Measurements from ENCODE around the gene COA6. TPM values are rescaled to one million over a fixed set of nuclear protein-coding genes. Genes with fewer than 3 reads are reported as not detected.

COA6 gene
- total and polyA plus RNA-seq, 2 of the 8 experiments (the other 6 are each of a cell fraction or from before 2014, with no cell fraction given) = 22.9 to 44.9 TPM

DNA sequence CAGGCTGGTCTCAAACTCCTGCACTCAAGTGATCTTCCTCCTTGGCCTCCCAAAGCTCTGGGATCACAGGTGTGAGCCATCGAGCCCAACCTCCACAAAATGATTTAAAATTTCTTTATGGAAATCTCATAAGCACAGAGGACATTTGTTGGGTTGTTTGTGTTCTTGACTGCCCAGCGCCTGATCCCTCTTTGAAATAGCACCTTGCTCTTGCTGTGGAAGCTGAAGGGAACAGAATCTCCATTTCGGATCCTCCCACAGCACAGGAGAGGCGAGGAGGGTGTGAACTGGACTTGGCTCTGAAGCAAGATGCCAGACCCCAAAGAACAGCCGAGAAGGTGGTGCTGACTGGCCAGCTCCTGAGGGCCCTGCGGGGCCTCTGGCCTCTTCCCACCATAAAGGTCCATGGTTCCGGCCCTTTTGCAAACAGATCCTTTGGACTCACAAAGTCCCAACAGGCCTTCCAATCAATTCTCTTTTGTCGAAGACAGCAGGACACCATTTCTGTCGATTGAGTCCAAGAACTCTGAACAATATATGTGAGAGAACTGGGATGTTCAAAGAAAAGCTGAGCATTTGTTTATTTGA lies 45.6 kb upstream of the COA6 start:
- Histone ChIP-seq H3K23me2 (ENCODE audit: low read depth, low read length) (no peaks in the 10 kb centered on the region), H3K9me3 (ENCODE audit: insufficient read depth in 2 of 2, low read depth in 1 of 2, low read length in 1 of 2) (no peaks in the 10 kb centered on the region), H4K5ac (ENCODE audit: insufficient read length, low read depth, low read length) (no peak overlapping the region), H2BK15ac (ENCODE audit: low read length) (no peak overlapping the region), H3K36me3 (ENCODE audit: control insufficient read depth in 2 of 4, insufficient read depth in 4 of 4, low read length in 3 of 4) (no peaks in the 10 kb centered on the region), H2BK20ac (ENCODE audit: low read length) (no peak overlapping the region), H3K23ac (ENCODE audit: insufficient read length) (no peak overlapping the region), H3K4me1 (replicated peaks in 1 of 4; ENCODE audit: control insufficient read depth in 3 of 4, insufficient read depth in 4 of 4, low read length in 3 of 4) (peaks cover 0 to 3% (median under 1%) of the 10 kb centered on the region in 4 experiments; a peak in 1 of 7 replicates), H3K79me1 (ENCODE audit: low read depth, low read length) (no peaks in the 10 kb centered on the region), H2BK5ac (ENCODE audit: low read depth, low read length) (no peak overlapping the region), H3K4me2 (ENCODE audit: insufficient read depth in 1 of 2, low read depth in 2 of 2, low read length in 2 of 2) (no peak overlapping the region), H3K79me2 (ENCODE audit: control insufficient read depth in 1 of 2, insufficient read depth in 2 of 2, low read length in 2 of 2) (no peaks in the 10 kb centered on the region), H3K4ac (replicated peaks; ENCODE audit: insufficient read length, low read depth, low read length) (no peak overlapping the region), H3K56ac (replicated peaks; ENCODE audit: insufficient read length, low read depth, low read length) (no peak overlapping the region), H3K4me3 (ENCODE audit: extremely low read depth in 1 of 4, insufficient read depth in 2 of 4, low read depth in 3 of 4, low read length in 4 of 4) (no peak overlapping the region), H3K9ac (replicated peaks in 1 of 4; ENCODE audit: extremely low read depth in 1 of 4, low read depth in 3 of 4, low read length in 3 of 4) (no peak overlapping the region), H2AK5ac (ENCODE audit: low read depth, low read length) (no peak overlapping the region), H3K27me3 (replicated peaks in 1 of 4; ENCODE audit: control insufficient read depth in 3 of 4, extremely low read depth in 1 of 4, insufficient read depth in 3 of 4, low read length in 3 of 4) (no peaks in the 10 kb centered on the region), H4K20me1 (replicated peaks in 1 of 2; ENCODE audit: control insufficient read depth in 1 of 2, insufficient read depth in 2 of 2, low read length in 2 of 2) (no peaks in the 10 kb centered on the region), H3K27ac (ENCODE audit: low read depth, low read length) (no peak overlapping the region), H2BK12ac (ENCODE audit: low read depth, low read length) (no peak overlapping the region), H2AFZ (ENCODE audit: low read length) (no peak overlapping the region), H4K8ac (ENCODE audit: extremely low read depth, insufficient read depth, low read length) (no peak overlapping the region), H3K18ac (ENCODE audit: extremely low read depth, low read length) (no peak overlapping the region), H3K14ac (ENCODE audit: insufficient read length) (no peak overlapping the region), H2BK120ac (replicated peaks; ENCODE audit: low read depth, low read length) (no peak overlapping the region), H4K91ac (replicated peaks; ENCODE audit: insufficient read length, low read length) (no peak overlapping the region)
- CTCF ChIA-PET (ENCODE audit: partially characterized antibody) = interaction anchor here (1.0 to 9.1 kb wide), 21 partner anchors 9 to 216 kb away, joined by 3 to 146 read pairs (median 4); partner anchors contain the start of gene COA6
- DNase-seq (ENCODE audit: low read depth in 1 of 2, low spot score in 2 of 2) (no peak), FAIRE-seq (no peak)
- POLR2A ChIA-PET (ENCODE audit: partially characterized antibody) = interaction anchor here (0.8 kb wide), 1 partner anchor 150 kb away, joined by 3 read pairs; no protein-coding TSS in a partner anchor
- WGBS, 2 experiments (ENCODE audit: extremely low coverage in 1 of 2, insufficient coverage in 1 of 2, insufficient read length in 1 of 2, insufficient replicate concordance in 2 of 2, low coverage in 1 of 2, low lambda C conversion rate in 2 of 2, missing lambda C conversion rate in 1 of 2) = 92% methylated on average over 9 of the region's 9 CpGs; no CpG with 5 or more reads in 1 of the 2 experiments
- TF ChIP-seq POU5F1 (IDR thresholded peaks at IDR 0.05; ENCODE audit: low read depth, low read length) (no peak), EZH2 (IDR thresholded peaks at IDR 0.05; ENCODE audit: low read depth, low read length, severe bottlenecking) (no peak), SP1 (IDR thresholded peaks at IDR 0.05; ENCODE audit: low read depth, low read length) (no peak), CBX5 (IDR thresholded peaks at IDR 0.05; ENCODE audit: low read depth, low read length) (no peak), RBBP5 (IDR thresholded peaks at IDR 0.05; ENCODE audit: borderline replicate concordance, low read depth, low read length) (no peak), FOSL1 (IDR thresholded peaks at IDR 0.05; ENCODE audit: insufficient read depth, low read depth, low read length) (no peak), SIX5 (IDR thresholded peaks at IDR 0.05; ENCODE audit: low read depth, low read length) (no peak), JUND (IDR thresholded peaks at IDR 0.05; ENCODE audit: low read length) (no peak), MAFK (IDR thresholded peaks at IDR 0.05; ENCODE audit: low read depth, low read length) (no peak), RAD21 (IDR thresholded peaks at IDR 0.05 in 1 of 2, conservative IDR thresholded peaks at IDR 0.05 in 1 of 2; ENCODE audit: low read depth in 2 of 2, low read length in 2 of 2) (no peak), HDAC6 (IDR thresholded peaks at IDR 0.05; ENCODE audit: low read depth, low read length) (no peak)
- TF ChIP-seq, protein P1, sequence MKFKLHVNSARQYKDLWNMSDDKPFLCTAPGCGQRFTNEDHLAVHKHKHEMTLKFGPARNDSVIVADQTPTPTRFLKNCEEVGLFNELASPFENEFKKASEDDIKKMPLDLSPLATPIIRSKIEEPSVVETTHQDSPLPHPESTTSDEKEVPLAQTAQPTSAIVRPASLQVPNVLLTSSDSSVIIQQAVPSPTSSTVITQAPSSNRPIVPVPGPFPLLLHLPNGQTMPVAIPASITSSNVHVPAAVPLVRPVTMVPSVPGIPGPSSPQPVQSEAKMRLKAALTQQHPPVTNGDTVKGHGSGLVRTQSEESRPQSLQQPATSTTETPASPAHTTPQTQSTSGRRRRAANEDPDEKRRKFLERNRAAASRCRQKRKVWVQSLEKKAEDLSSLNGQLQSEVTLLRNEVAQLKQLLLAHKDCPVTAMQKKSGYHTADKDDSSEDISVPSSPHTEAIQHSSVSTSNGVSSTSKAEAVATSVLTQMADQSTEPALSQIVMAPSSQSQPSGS (IDR thresholded peaks at IDR 0.05; ENCODE audit: low read length) = no peak

Measured in H1 (cell line).